SK-N-MC (cell line): Measurements from ENCODE around the gene EPHA4.

ENCODE experiments used
- EZH2 ChIP-seq: fragments of 200-600 bp; sonication (generic); IDR thresholded peaks from one replicate; pipeline ENCODE4 v1.6.1; 2017; ENCODE audit warnings: antibody characterized with exemption
- FOXP2 ChIP-seq: optimal IDR thresholded peaks from 2 replicates; pipeline ENCODE3; 2011; ENCODE audit warnings: mild to moderate bottlenecking, moderate library complexity; ENCODE audit not compliant: insufficient read depth; ENCODE audit errors: extremely low read length, control extremely low read depth
- POLR2AphosphoS5 ChIP-seq: IDR thresholded peaks from 2 replicates; pipeline ENCODE4 v1.6.1; 2012; ENCODE audit warnings: mild to moderate bottlenecking, low read depth, low read length, borderline replicate concordance

GRCh38 chr2:221388891-221389290, 183.2 kb downstream of the EPHA4 start:
- TF ChIP-seq EZH2 = no peak
- no peak for TF ChIP-seq POLR2AphosphoS5
- TF ChIP-seq FOXP2 = no peak
